ENCODE measurements around the gene BAIAP2.

BAIAP2 gene

DNA sequence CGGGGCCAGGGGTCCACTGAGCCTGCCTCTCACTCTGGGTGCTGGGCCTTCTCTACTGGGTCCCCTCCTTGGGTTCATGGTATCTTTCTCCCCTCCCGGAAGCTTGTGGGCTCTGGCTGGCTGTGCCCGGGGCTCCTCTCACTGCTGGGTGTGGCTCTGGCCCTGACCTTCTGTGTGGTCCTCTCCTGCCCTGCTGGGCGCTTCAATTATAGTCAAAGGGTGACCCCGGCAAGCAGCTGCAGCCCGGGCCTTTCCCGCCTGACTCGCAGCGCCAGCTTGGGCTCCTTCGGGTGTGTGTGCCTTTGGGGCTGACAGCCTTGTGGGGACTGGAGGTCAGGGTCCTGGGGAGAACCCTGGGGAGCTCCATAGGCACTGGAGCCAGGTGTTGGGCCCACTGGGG, 76.1 kb downstream of the BAIAP2 start:
- Histone ChIP-seq H3K9me3 (ENCODE audit: control insufficient read depth, insufficient read depth, low read length) (no peaks in the 10 kb centered on the region), H3K27me3 (ENCODE audit: control insufficient read depth, insufficient read depth, low read length) (no peaks in the 10 kb centered on the region), H3K4me3 (ENCODE audit: low read depth, low read length) (no peak overlapping the region), H3K4me1 (ENCODE audit: control insufficient read depth, insufficient read depth, low read length) (no peaks in the 10 kb centered on the region), H3K9ac (ENCODE audit: low read depth, low read length) (no peak overlapping the region), H3K36me3 (ENCODE audit: control insufficient read depth, insufficient read depth, low read length) (peaks cover 6% of the 10 kb centered on the region)

DNA sequence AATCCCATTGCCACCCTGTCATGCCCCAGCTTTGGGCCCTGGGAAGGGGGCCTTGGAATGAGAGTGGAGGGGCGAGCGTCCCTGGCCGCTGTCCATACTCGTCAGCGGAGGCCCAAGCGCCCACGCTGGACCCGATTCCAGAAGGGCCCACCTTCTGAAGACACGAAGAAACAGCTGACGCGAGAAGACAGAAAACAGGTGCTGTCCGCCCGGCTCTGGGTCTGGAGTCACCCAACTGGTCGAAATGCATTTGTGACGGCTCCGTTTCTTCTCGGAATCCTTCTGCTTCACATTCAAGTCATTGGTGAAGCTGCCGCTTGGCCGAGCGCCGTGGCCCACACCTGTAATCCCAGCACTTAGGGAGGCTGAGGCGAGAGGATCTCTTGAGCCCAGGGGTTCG, 77.5 kb downstream of the BAIAP2 start:
- no peak overlapping the region for H3K9ac ChIP-seq (ENCODE audit: low read depth, low read length)
- H3K4me3 ChIP-seq (ENCODE audit: low read depth, low read length), result no peak overlapping the region
- peaks cover 6% of the 10 kb centered on the region for H3K36me3 ChIP-seq (ENCODE audit: control insufficient read depth, insufficient read depth, low read length)
- no peaks in the 10 kb centered on the region for H3K4me1 ChIP-seq (ENCODE audit: control insufficient read depth, insufficient read depth, low read length)
- H3K27me3 ChIP-seq (ENCODE audit: control insufficient read depth, insufficient read depth, low read length), result no peaks in the 10 kb centered on the region
- no peaks in the 10 kb centered on the region for H3K9me3 ChIP-seq (ENCODE audit: control insufficient read depth, insufficient read depth, low read length)

DNA sequence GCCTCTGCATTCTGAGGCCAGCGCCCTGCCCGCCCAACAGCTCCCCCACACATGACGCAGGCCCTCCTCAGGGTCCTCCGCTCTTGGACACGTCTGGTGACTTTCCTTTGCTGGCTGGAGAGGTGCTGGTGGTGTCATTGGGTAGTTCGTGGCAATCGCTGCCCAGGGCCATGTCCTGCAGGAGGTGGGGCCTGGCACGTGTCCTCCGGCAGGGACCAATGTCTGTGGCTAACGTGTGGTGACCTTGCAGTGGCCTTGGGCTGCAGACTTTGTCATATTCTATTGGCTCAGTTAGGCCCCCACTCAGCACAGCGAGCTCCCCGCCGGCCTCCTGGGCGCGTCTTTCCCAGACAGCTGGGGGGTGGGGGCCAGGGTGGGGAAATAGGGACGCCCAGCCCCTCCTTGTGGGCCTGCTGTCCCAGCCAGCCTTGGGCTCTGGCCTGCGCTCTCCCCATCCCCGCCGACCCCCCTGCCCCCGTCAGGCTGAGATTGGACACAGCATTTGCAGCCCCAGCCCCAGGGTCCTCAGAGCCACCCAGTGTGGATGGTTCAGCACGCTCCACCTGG, 78.3 kb downstream of the BAIAP2 start:
- Histone ChIP-seq H3K36me3 (ENCODE audit: control insufficient read depth, insufficient read depth, low read length) (peaks cover 2% of the 10 kb centered on the region), H3K9ac (ENCODE audit: low read depth, low read length) (no peak overlapping the region), H3K4me3 (ENCODE audit: low read depth, low read length) (no peak overlapping the region), H3K9me3 (ENCODE audit: control insufficient read depth, insufficient read depth, low read length) (no peaks in the 10 kb centered on the region), H3K4me1 (ENCODE audit: control insufficient read depth, insufficient read depth, low read length) (no peaks in the 10 kb centered on the region), H3K27me3 (ENCODE audit: control insufficient read depth, insufficient read depth, low read length) (no peaks in the 10 kb centered on the region)

DNA sequence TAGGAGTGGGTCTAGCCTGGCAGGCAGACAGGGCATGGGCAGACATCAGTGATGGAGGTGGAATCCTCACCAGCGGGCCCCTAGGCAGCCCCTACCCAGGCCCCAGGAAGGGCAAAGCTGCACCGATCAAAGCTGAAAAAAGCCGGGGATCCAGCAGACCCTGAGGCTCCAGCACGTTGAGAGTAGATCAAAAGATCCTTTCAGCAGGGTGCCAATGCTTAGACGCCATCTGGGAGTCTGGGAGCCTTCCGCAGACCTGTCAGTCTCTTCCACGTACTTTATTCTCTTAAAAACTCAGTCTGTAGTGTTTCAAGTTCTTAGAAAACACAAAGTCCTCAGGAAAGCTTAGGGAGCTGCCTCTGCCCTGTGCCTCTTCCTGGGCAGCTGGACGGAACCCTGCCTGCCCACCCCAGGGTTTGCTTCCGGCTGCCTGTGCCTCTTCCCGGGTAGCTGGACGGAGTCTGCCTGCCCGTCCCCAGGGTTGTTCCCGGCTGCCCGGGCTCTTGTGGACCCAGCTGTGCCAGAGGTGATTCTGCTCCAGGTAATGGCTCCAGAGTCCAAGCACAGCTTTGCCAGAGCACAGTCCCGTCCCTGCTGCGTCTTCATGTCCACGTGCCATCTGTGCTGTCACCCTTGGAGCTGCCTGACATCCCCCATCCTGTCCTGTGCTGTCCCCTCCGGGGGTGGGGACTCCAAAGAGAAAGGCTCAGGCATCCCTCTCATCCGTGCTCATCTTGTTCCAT, 79.6 kb downstream of the BAIAP2 start:
- Histone ChIP-seq H3K9me3 (ENCODE audit: control insufficient read depth, insufficient read depth, low read length) (no peaks in the 10 kb centered on the region), H3K9ac (ENCODE audit: low read depth, low read length) (no peak overlapping the region), H3K36me3 (ENCODE audit: control insufficient read depth, insufficient read depth, low read length) (peaks cover 2% of the 10 kb centered on the region), H3K27me3 (ENCODE audit: control insufficient read depth, insufficient read depth, low read length) (no peaks in the 10 kb centered on the region), H3K4me1 (ENCODE audit: control insufficient read depth, insufficient read depth, low read length) (no peaks in the 10 kb centered on the region), H3K4me3 (ENCODE audit: low read depth, low read length) (no peak overlapping the region)

DNA sequence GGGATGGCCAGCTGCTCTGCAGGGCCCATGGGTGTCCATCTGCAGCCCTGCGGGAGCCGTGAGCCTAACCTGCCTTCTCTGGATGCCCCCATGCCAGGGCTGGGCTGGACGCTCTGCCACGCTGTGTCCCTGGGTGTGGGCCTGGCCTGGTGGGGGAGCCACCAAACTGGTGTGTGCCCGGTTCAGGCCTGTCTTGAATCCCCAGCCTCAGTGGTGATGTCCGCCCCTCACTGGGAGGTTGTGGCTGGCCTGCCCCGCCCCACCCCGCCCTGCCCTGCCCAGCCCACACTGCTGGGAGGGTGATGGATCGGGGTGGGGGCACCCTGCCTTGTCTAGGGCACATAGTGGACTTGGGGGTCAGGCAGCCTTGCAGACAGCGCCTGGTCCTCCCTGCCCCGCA, 80.3 kb downstream of the BAIAP2 start:
- Histone ChIP-seq H3K36me3 (ENCODE audit: control insufficient read depth, insufficient read depth, low read length) (peaks cover 2% of the 10 kb centered on the region), H3K9ac (ENCODE audit: low read depth, low read length) (no peak overlapping the region), H3K4me1 (ENCODE audit: control insufficient read depth, insufficient read depth, low read length) (no peaks in the 10 kb centered on the region), H3K27me3 (ENCODE audit: control insufficient read depth, insufficient read depth, low read length) (no peaks in the 10 kb centered on the region), H3K4me3 (ENCODE audit: low read depth, low read length) (no peak overlapping the region), H3K9me3 (ENCODE audit: control insufficient read depth, insufficient read depth, low read length) (no peaks in the 10 kb centered on the region)

DNA sequence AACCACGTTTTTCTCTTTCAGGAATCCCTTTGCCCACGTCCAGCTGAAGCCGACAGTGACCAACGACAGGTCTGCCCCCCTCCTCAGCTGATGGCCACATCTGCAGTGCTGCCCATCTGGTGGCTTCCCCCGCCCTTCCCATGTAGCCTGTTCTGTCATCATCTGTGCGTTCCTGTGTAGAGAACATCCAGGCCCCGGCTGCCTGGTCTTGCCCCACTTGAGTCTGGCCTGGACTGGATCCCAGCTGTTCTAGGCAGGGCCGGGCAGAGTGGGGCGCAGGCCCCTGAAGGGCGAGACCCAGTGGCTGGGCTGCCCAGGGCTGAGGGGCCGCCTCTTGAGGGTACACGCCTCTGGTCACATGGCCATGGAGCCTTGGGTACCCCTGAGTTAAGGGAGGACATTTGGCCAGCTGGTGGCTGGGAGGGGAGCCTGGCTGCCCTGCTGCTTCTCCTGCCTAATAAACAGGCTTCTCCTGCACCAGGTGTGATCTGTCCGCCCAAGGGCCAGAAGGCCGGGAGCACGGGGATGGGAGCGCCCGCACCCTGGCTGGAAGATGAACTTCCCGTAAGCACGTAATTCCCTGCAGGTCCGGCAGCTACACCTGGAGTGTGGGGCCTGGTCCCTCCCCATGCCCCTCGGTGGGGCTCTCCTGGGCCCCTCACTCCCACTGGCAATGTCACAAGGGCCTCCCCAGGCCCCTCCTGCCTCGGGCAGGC, 81.0 kb downstream of the BAIAP2 start:
- no peaks in the 10 kb centered on the region for H3K4me1 ChIP-seq (ENCODE audit: control insufficient read depth, insufficient read depth, low read length)
- peaks cover 2% of the 10 kb centered on the region for H3K36me3 ChIP-seq (ENCODE audit: control insufficient read depth, insufficient read depth, low read length)
- H3K9ac ChIP-seq (ENCODE audit: low read depth, low read length), result no peak overlapping the region
- no peaks in the 10 kb centered on the region for H3K27me3 ChIP-seq (ENCODE audit: control insufficient read depth, insufficient read depth, low read length)
- no peak overlapping the region for H3K4me3 ChIP-seq (ENCODE audit: low read depth, low read length)
- H3K9me3 ChIP-seq (ENCODE audit: control insufficient read depth, insufficient read depth, low read length), result no peaks in the 10 kb centered on the region

DNA sequence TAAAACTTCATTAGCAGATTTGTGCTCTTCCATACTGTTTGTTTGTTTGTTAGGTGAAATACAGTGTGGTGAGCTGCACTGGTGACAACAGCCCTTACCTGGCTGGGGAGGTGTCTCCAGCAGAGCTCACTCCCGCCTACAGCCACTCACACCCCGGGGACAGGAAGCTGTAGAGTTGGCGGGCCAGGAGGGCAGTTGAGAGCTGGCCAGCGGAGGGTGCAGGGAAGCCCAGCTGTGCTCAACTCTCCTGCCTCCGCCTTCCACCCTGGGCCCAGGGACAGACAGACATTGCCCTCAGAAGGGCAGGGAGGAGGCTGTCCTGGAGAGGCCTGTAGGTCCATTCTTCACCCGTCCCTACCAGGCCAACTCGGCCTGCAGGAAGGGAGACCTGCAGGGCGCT, 81.8 kb downstream of the BAIAP2 start:
- no peak overlapping the region for H3K4me3 ChIP-seq (ENCODE audit: low read depth, low read length)
- no peaks in the 10 kb centered on the region for H3K9me3 ChIP-seq (ENCODE audit: control insufficient read depth, insufficient read depth, low read length)
- no peak overlapping the region for H3K9ac ChIP-seq (ENCODE audit: low read depth, low read length)
- H3K36me3 ChIP-seq (ENCODE audit: control insufficient read depth, insufficient read depth, low read length), result peaks cover 2% of the 10 kb centered on the region
- no peaks in the 10 kb centered on the region for H3K4me1 ChIP-seq (ENCODE audit: control insufficient read depth, insufficient read depth, low read length)
- H3K27me3 ChIP-seq (ENCODE audit: control insufficient read depth, insufficient read depth, low read length), result no peaks in the 10 kb centered on the region

DNA sequence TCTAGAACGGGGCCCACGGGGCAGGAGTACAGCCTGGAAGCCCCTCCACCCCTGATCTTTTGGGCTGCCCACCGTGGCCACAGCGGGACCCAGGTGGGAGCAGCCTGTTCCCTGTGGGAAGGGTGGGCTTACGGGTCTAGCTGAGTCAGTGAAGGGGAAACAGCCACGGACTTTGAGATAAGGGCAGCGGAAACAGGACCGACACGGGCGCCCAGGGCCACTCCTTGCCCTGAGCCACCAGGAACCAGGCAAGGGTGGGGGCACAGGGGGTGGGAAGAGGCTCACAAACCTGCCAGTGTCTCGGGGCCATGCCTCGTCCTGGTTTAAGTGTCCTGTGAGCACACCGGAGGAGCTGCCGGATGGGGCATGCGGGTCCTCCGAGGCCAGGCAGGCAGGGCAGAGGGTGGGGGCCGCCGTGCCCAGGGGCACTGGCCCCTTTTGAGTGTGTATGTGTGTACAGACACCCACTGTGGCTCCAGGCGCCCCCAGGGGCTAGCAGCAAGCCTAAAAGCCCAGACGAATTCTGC, 82.8 kb downstream of the BAIAP2 start:
- peaks cover 2% of the 10 kb centered on the region for H3K36me3 ChIP-seq (ENCODE audit: control insufficient read depth, insufficient read depth, low read length)
- no peaks in the 10 kb centered on the region for H3K9me3 ChIP-seq (ENCODE audit: control insufficient read depth, insufficient read depth, low read length)
- H3K4me1 ChIP-seq (ENCODE audit: control insufficient read depth, insufficient read depth, low read length), result no peaks in the 10 kb centered on the region

DNA sequence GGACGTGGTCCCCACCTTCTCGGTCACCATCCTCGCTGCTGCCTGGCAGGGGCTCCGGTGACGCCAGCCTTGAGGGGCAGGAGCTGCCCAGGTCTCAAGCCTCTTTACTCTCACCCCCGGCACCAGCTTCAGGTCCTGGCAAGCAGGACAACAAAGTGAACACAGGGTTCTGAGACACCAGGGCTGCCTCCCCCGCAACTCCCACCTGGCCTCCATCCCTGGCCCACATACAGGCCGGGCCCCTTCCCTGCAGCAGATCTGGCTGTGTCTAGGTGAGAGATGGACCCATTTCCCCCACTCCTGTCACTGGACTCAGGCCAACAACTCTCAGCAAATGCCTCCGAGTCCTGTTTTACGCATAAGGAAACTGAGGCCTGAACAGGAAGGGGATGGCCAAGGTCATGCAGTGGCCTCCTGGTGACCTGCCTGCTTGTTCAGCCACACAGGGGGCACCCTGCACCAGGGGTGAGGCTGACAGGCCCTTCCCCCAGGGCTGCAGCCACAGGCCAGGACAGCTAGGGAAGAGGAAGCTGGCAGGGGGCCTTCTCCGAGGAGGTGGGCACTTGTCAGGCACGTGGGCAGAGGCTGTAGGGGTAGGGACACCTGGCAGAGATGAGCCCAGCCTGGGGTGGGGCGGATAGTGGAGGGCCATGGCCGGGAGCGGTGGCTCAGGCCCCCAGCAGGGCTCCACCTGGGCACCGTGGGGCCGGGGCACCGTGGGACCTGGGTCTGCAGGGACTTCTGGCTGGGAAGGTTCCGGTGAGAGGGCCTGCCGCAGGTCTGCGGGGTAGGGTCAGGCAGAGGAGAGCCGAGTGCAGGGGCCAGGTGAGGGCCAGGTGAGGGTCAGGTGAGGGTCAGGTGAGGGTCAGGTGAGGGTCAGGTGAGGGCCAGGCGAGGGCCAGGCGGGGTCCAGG, 83.6 kb downstream of the BAIAP2 start:
- Histone ChIP-seq H3K4me1 (ENCODE audit: control insufficient read depth, insufficient read depth, low read length) (no peaks in the 10 kb centered on the region), H3K4me3 (ENCODE audit: low read depth, low read length) (peak overlapping the region; percentile 54), H3K9ac (ENCODE audit: low read depth, low read length) (no peak overlapping the region), H3K27me3 (ENCODE audit: control insufficient read depth, insufficient read depth, low read length) (no peaks in the 10 kb centered on the region), H3K9me3 (ENCODE audit: control insufficient read depth, insufficient read depth, low read length) (no peaks in the 10 kb centered on the region), H3K36me3 (ENCODE audit: control insufficient read depth, insufficient read depth, low read length) (peaks cover 2% of the 10 kb centered on the region)

More for the DNA sequence above, 82.8 kb downstream of the BAIAP2 start:
- H3K4me3 ChIP-seq (ENCODE audit: low read depth, low read length), result no peak overlapping the region
- no peaks in the 10 kb centered on the region for H3K27me3 ChIP-seq (ENCODE audit: control insufficient read depth, insufficient read depth, low read length)
- H3K9ac ChIP-seq (ENCODE audit: low read depth, low read length), result no peak overlapping the region

DNA sequence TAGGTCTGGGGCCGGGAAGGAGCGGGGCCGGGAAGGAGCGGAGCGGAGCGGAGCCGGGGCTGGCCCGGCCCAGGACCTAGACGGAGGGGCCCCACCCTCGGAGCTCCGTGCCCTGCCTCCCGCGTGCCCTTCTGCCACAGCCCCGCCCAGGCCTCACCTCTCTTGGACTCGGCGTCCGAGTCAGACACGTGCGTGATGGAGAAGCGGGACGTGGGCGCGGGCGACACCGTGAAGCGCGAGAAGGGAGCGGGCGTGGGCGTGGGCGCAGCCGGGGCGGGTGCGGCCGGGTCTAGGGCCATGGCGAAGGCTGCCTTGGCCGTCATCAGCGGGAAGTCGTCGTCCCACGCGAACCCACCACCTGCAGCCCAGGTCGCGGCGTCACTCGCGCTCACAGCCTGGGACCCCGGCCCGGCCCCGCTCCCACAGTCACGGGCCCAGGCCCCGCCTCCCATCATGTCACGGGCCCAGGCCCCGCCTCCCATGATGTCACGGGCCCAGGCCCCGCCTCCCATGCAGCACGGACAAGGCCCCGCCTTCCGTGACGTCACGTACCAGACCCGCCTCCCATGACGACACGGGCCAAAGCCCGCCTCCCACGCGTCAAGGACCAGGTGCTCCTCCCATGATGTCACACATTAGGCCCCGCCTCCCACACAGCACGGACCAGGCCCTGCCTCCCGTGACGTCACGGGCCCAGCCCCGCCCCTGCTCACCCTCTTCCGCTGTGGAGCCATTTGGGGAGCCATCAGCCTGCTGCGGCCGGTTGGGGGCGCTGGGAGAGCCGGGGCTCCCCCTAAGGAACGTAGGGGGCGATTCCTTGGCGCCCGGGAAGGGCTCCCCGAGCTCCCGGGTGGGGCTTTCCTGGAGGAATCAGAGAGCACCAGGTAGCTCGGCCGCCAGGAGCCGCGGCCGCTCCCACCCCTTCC, 84.5 kb downstream of the BAIAP2 start:
- no peaks in the 10 kb centered on the region for H3K9me3 ChIP-seq (ENCODE audit: control insufficient read depth, insufficient read depth, low read length)
- peaks cover 2% of the 10 kb centered on the region for H3K36me3 ChIP-seq (ENCODE audit: control insufficient read depth, insufficient read depth, low read length)
- H3K4me3 ChIP-seq (ENCODE audit: low read depth, low read length), result peak overlapping the region; percentile 54
- H3K4me1 ChIP-seq (ENCODE audit: control insufficient read depth, insufficient read depth, low read length), result no peaks in the 10 kb centered on the region
- peak overlapping the region; percentile 8 for H3K9ac ChIP-seq (ENCODE audit: low read depth, low read length)
- H3K27me3 ChIP-seq (ENCODE audit: control insufficient read depth, insufficient read depth, low read length), result no peaks in the 10 kb centered on the region
